H1 (cell line): ENCODE measurements around the gene DHCR24. TPM values are rescaled to one million over a fixed set of nuclear protein-coding genes. Genes with fewer than 3 reads are reported as not detected.

Experiments used
- EGR1 ChIP-seq: IDR thresholded peaks from 2 replicates; pipeline ENCODE4 v1.6.1; 2011; ENCODE audit warnings: low read depth, low read length, borderline replicate concordance
- RAD21 ChIP-seq, 2 experiments: IDR thresholded peaks in 1 of 2; conservative IDR thresholded peaks in 1 of 2; 2 replicates each; pipeline ENCODE4 v1.6.1; 2011; ENCODE audit warnings: low read depth in 2 of 2, low read length in 2 of 2, improper control_type of control experiment in 1 of 2, inconsistent platforms in 1 of 2, mild to moderate bottlenecking in 1 of 2, moderate library complexity in 1 of 2
- RXRA ChIP-seq: IDR thresholded peaks from 2 replicates; pipeline ENCODE4 v1.6.1; 2011; ENCODE audit warnings: low read depth, mild to moderate bottlenecking, low read length, moderate library complexity; ENCODE audit not compliant: insufficient read depth
- SIN3A ChIP-seq, 2 experiments: IDR thresholded peaks in 1 of 2; conservative IDR thresholded peaks in 1 of 2; 2 replicates each; pipeline ENCODE4 v1.6.1; 2011 to 2012; ENCODE audit warnings: low read length in 2 of 2, improper control_type of control experiment in 1 of 2, low read depth in 1 of 2, mild to moderate bottlenecking in 1 of 2
- polyA plus RNA-seq, 7 experiments: library from polyadenylated mRNA; depleted of rRNA in 3 of 7; stranded (reverse) in 5 of 7; unstranded in 2 of 7; fragments of >200 nt in 5 of 7; fragments of 200-250 nt in 2 of 7; gene quantifications; 1 replicate in 5 of 7; 2 replicates in 1 of 7; 4 replicates in 1 of 7; pipeline versions ENCODE4 v1.2.1 to v1.2.3, GENCODE V29; 2011 to 2013; ENCODE audit warnings: missing spikeins in 2 of 7, mixed read lengths in 2 of 7
- total RNA-seq: library from RNA; stranded (reverse); fragmentation: NEBNext Ultra II Directional; extraction: Animal tissue kit (Norgen Biotek cat#: 25700); gene quantifications from 2 replicates; pipeline ENCODE4 v1.2.1, GENCODE V29; 2021
- TF ChIP-seq, protein P1 (sequence below): fragments of 300-600 bp; sonication (generic); IDR thresholded peaks from 2 replicates; pipeline ENCODE4 v1.7.1; 2012; ENCODE audit warnings: low read length, moderate library complexity, mild to moderate bottlenecking, inconsistent platforms; ENCODE audit not compliant: insufficient replicate concordance

Gene DHCR24
- total and polyA plus RNA-seq, 2 of the 8 experiments (the other 6 are each of a cell fraction or from before 2014, with no cell fraction given): 370 to 419 TPM

DNA sequence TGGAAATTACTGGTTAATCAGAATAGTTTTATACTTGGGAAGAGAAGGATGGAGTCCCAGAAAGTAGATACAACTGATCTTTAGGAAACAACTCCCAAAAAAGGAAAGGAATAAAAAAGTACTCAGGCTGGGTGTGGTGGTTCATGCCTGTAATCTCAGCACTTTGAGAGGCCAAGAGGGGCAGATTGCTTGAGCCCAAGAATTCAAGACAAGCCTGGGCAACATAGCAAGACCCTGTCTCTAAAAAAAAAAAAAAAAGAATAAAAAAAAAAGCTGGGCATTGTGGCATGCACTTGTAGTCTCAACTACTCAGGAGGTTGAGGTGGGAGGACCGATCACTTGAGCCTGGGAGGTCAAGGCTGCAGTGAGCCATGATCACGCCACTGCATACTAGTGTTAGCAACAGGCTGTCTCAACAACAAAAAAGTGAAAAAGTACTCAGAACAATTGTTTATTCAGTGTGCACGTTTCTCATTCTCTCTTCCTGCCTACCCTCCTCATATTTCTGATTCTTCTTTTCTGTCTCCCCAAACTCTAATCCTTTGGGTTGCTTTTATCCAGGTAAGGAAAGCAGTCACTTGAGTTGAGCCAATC, 2.2 kb upstream of the DHCR24 start (continued):
- TF ChIP-seq, protein P1, sequence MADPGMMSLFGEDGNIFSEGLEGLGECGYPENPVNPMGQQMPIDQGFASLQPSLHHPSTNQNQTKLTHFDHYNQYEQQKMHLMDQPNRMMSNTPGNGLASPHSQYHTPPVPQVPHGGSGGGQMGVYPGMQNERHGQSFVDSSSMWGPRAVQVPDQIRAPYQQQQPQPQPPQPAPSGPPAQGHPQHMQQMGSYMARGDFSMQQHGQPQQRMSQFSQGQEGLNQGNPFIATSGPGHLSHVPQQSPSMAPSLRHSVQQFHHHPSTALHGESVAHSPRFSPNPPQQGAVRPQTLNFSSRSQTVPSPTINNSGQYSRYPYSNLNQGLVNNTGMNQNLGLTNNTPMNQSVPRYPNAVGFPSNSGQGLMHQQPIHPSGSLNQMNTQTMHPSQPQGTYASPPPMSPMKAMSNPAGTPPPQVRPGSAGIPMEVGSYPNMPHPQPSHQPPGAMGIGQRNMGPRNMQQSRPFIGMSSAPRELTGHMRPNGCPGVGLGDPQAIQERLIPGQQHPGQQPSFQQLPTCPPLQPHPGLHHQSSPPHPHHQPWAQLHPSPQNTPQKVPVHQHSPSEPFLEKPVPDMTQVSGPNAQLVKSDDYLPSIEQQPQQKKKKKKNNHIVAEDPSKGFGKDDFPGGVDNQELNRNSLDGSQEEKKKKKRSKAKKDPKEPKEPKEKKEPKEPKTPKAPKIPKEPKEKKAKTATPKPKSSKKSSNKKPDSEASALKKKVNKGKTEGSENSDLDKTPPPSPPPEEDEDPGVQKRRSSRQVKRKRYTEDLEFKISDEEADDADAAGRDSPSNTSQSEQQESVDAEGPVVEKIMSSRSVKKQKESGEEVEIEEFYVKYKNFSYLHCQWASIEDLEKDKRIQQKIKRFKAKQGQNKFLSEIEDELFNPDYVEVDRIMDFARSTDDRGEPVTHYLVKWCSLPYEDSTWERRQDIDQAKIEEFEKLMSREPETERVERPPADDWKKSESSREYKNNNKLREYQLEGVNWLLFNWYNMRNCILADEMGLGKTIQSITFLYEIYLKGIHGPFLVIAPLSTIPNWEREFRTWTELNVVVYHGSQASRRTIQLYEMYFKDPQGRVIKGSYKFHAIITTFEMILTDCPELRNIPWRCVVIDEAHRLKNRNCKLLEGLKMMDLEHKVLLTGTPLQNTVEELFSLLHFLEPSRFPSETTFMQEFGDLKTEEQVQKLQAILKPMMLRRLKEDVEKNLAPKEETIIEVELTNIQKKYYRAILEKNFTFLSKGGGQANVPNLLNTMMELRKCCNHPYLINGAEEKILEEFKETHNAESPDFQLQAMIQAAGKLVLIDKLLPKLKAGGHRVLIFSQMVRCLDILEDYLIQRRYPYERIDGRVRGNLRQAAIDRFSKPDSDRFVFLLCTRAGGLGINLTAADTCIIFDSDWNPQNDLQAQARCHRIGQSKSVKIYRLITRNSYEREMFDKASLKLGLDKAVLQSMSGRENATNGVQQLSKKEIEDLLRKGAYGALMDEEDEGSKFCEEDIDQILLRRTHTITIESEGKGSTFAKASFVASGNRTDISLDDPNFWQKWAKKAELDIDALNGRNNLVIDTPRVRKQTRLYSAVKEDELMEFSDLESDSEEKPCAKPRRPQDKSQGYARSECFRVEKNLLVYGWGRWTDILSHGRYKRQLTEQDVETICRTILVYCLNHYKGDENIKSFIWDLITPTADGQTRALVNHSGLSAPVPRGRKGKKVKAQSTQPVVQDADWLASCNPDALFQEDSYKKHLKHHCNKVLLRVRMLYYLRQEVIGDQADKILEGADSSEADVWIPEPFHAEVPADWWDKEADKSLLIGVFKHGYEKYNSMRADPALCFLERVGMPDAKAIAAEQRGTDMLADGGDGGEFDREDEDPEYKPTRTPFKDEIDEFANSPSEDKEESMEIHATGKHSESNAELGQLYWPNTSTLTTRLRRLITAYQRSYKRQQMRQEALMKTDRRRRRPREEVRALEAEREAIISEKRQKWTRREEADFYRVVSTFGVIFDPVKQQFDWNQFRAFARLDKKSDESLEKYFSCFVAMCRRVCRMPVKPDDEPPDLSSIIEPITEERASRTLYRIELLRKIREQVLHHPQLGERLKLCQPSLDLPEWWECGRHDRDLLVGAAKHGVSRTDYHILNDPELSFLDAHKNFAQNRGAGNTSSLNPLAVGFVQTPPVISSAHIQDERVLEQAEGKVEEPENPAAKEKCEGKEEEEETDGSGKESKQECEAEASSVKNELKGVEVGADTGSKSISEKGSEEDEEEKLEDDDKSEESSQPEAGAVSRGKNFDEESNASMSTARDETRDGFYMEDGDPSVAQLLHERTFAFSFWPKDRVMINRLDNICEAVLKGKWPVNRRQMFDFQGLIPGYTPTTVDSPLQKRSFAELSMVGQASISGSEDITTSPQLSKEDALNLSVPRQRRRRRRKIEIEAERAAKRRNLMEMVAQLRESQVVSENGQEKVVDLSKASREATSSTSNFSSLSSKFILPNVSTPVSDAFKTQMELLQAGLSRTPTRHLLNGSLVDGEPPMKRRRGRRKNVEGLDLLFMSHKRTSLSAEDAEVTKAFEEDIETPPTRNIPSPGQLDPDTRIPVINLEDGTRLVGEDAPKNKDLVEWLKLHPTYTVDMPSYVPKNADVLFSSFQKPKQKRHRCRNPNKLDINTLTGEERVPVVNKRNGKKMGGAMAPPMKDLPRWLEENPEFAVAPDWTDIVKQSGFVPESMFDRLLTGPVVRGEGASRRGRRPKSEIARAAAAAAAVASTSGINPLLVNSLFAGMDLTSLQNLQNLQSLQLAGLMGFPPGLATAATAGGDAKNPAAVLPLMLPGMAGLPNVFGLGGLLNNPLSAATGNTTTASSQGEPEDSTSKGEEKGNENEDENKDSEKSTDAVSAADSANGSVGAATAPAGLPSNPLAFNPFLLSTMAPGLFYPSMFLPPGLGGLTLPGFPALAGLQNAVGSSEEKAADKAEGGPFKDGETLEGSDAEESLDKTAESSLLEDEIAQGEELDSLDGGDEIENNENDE: no peak
- no peak for TF ChIP-seq RXRA
- TF ChIP-seq EGR1: no peak
- TF ChIP-seq RAD21 (IDR thresholded peaks at IDR 0.05 in 1 of 2, conservative IDR thresholded peaks at IDR 0.05 in 1 of 2; ENCODE audit: low read depth in 2 of 2, low read length in 2 of 2): no peak
- TF ChIP-seq SIN3A (conservative IDR thresholded peaks at IDR 0.05 in 1 of 2, IDR thresholded peaks at IDR 0.05 in 1 of 2; ENCODE audit: low read depth in 1 of 2, low read length in 2 of 2): no peak
